Uterus (tissue), 2 donors: ENCODE measurements around the gene TMC2.

ENCODE experiments used
- POLR2A ChIP-seq, 2 donors: fragments of 450-650 bp; IDR thresholded peaks; one replicate each; pipeline ENCODE4 v1.6.1; 2016; ENCODE audit warnings: antibody characterized with exemption in 2 of 2, mild to moderate bottlenecking in 1 of 2, moderate library complexity in 1 of 2
- TF ChIP-seq, protein P1 (sequence below), 4 experiments: fragments of 200-600 bp in 2 of 4; fragments of 450-650 bp in 2 of 4; sonication (generic) in 2 of 4; IDR thresholded peaks; one replicate each; pipeline ENCODE4 v1.5.1; 2016 to 2019; ENCODE audit warnings: antibody characterized with exemption in 4 of 4, mild to moderate bottlenecking in 2 of 4, moderate library complexity in 1 of 4

- TF ChIP-seq, protein P1, sequence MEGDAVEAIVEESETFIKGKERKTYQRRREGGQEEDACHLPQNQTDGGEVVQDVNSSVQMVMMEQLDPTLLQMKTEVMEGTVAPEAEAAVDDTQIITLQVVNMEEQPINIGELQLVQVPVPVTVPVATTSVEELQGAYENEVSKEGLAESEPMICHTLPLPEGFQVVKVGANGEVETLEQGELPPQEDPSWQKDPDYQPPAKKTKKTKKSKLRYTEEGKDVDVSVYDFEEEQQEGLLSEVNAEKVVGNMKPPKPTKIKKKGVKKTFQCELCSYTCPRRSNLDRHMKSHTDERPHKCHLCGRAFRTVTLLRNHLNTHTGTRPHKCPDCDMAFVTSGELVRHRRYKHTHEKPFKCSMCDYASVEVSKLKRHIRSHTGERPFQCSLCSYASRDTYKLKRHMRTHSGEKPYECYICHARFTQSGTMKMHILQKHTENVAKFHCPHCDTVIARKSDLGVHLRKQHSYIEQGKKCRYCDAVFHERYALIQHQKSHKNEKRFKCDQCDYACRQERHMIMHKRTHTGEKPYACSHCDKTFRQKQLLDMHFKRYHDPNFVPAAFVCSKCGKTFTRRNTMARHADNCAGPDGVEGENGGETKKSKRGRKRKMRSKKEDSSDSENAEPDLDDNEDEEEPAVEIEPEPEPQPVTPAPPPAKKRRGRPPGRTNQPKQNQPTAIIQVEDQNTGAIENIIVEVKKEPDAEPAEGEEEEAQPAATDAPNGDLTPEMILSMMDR (IDR thresholded peaks at IDR 0.05) = no peak
- TF ChIP-seq POLR2A (IDR thresholded peaks at IDR 0.05) = no peak
Observed at GRCh38 chr20:2578475-2579192, 42.3 kb downstream of the TMC2 start.
